ENCODE measurements around the gene ZNF804B.

ZNF804B gene

DNA sequence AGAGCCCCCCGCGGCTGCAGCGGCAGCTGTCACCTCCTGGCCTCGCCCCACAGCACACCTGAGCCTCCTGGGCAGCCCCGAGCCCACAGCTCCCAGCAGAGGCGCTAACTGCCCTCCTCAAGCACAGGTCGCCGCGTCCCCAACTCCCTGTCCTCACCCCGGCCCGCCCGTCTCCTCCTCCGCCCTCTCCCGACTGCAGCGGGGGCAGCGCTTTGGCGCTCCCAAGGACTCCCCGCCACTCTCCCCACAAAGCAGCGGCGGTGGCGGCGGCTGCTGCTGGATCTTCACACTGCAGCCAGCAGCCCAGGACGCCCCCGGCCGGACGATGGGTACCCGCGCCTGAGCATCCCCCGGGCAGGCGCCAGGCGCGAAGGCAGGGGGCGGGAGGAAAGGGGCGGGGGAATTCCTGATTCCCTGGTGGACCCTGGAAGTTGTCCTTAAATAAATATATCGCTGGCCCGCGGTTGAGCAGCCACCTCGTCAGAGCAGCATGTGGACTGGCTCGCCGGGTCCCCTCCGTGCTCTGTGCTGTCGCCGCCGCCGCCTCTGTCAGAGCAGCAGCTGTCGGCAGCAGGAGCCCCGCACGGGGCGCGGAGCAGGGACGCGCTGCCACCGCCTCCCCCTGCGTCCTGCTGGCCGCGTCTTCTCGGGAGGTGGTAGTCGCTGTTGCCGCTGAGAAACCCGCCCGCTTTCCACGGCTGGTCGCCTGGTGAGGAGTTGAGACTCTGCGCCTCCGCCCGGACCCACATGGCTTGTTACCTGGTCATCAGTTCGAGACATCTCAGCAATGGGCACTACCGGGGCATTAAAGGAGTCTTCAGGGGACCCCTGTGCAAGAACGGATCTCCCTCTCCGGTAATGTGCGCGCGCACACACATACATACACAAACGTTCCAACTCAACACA, at the start of gene ZNF804B:
Gene ZNF804B (plus strand): TSS at position 471 of the 906 bp plus-strand sequence. CDS start 277 bp downstream, at position 748.
- no peaks in the 10 kb centered on the region for H3K4me1 ChIP-seq (ENCODE audit: control insufficient read depth, insufficient read depth, low read length)
- H3K27me3 ChIP-seq (ENCODE audit: control insufficient read depth, insufficient read depth, low read length): peaks cover 29% of the 10 kb centered on the region
- H3K9me3 ChIP-seq (ENCODE audit: control insufficient read depth, low read length): no peaks in the 10 kb centered on the region
- no peak within 1 kb of the TSS for H3K4me3 ChIP-seq (ENCODE audit: low read length)
- H3K9ac ChIP-seq (ENCODE audit: low read length): no peak within 1 kb of the TSS
- H3K36me3 ChIP-seq (ENCODE audit: control insufficient read depth, insufficient read depth, low read length): no peaks in the 10 kb centered on the region

DNA sequence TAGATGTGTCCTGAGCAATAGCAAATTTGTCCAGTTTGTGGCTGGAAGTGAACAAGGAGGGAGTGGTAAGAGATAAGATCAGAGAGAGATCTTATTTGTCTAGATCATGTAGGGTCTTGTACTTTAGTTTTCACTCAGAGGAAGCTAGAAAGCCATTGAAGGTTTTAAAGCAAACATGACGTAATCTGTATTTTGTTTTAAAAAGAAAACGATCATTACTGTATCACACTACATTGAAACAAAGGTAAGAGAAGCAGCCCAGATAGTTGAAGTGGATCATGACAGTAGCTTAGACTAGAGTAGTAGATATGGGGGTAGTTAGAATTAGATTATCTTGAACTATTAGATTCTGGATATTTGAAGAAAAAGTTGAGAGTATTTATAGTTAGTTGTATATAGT, 23.6 kb upstream of the ZNF804B start:
- Histone ChIP-seq H3K9me3 (ENCODE audit: control insufficient read depth, low read length) (no peaks in the 10 kb centered on the region), H3K9ac (ENCODE audit: low read length) (no peak overlapping the region), H3K36me3 (ENCODE audit: control insufficient read depth, insufficient read depth, low read length) (no peaks in the 10 kb centered on the region), H3K4me3 (ENCODE audit: low read length) (no peak overlapping the region), H3K4me1 (ENCODE audit: control insufficient read depth, insufficient read depth, low read length) (no peaks in the 10 kb centered on the region), H3K27me3 (ENCODE audit: control insufficient read depth, insufficient read depth, low read length) (no peaks in the 10 kb centered on the region)

- no peaks in the 10 kb centered on the region for H3K9me3 ChIP-seq (ENCODE audit: control insufficient read depth, low read length)
- no peaks in the 10 kb centered on the region for H3K27me3 ChIP-seq (ENCODE audit: control insufficient read depth, insufficient read depth, low read length)
- no peak overlapping the region for H3K4me3 ChIP-seq (ENCODE audit: low read length)
- H3K4me1 ChIP-seq (ENCODE audit: control insufficient read depth, insufficient read depth, low read length): no peaks in the 10 kb centered on the region
- H3K36me3 ChIP-seq (ENCODE audit: control insufficient read depth, insufficient read depth, low read length): no peaks in the 10 kb centered on the region
- H3K9ac ChIP-seq (ENCODE audit: low read length): no peak overlapping the region
These were observed 21.9 kb upstream of the ZNF804B start for GRCh38 chr7:88737632-88738031.

- no peak overlapping the region for H3K9ac ChIP-seq (ENCODE audit: low read length)
These were observed 13.4 kb upstream of the ZNF804B start for GRCh38 chr7:88746126-88746525.

DNA sequence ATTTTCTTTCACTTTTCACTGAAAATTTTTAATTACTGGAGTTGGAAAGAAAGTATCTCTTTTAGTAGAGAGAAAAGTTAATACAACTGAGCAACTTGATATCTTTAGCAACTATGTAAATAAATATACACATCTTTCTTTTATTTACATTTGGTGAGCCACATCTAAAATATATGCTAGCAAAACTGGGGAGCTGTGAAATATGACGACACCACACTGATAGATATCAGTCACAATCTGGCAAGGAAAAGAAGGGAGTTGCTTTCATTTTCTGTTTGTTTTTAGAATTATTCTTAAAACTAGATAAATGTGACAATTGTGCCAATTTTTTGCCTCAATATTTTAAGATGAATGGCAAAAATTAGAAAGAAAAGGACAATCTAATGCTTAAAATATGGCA, 2.7 kb upstream of the ZNF804B start:
- no peak overlapping the region for H3K4me3 ChIP-seq (ENCODE audit: low read length)
- no peaks in the 10 kb centered on the region for H3K36me3 ChIP-seq (ENCODE audit: control insufficient read depth, insufficient read depth, low read length)
- H3K9ac ChIP-seq (ENCODE audit: low read length): no peak overlapping the region
- H3K4me1 ChIP-seq (ENCODE audit: control insufficient read depth, insufficient read depth, low read length): no peaks in the 10 kb centered on the region
- H3K27me3 ChIP-seq (ENCODE audit: control insufficient read depth, insufficient read depth, low read length): peaks cover 29% of the 10 kb centered on the region
- H3K9me3 ChIP-seq (ENCODE audit: control insufficient read depth, low read length): no peaks in the 10 kb centered on the region

More at GRCh38 chr7:88746126-88746525, 13.4 kb upstream of the ZNF804B start:
- H3K4me1 ChIP-seq (ENCODE audit: control insufficient read depth, insufficient read depth, low read length): no peaks in the 10 kb centered on the region
- no peak overlapping the region for H3K4me3 ChIP-seq (ENCODE audit: low read length)
- H3K36me3 ChIP-seq (ENCODE audit: control insufficient read depth, insufficient read depth, low read length): no peaks in the 10 kb centered on the region
- H3K27me3 ChIP-seq (ENCODE audit: control insufficient read depth, insufficient read depth, low read length): no peaks in the 10 kb centered on the region
- H3K9me3 ChIP-seq (ENCODE audit: control insufficient read depth, low read length): no peaks in the 10 kb centered on the region

DNA sequence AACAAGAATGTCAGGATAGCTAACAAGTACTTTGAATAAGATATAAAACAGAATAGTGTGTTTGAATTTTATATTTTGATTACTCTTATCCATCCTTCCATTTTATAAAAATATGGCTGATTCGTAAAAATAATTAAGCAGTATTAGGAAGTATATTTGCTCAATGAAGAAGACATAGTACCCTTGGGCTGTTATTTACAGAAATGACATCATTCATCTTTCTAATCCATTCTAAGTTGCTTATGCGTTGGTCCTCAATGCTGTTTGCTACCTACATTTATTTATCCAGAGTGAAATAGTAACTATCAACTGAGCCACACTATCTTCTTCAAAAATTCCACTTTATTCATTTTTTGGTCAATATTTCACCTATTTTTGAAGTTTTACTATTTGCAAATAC, 2.1 kb upstream of the ZNF804B start:
- no peaks in the 10 kb centered on the region for H3K9me3 ChIP-seq (ENCODE audit: control insufficient read depth, low read length)
- H3K36me3 ChIP-seq (ENCODE audit: control insufficient read depth, insufficient read depth, low read length): no peaks in the 10 kb centered on the region
- H3K27me3 ChIP-seq (ENCODE audit: control insufficient read depth, insufficient read depth, low read length): peaks cover 29% of the 10 kb centered on the region
- H3K9ac ChIP-seq (ENCODE audit: low read length): no peak overlapping the region
- no peak overlapping the region for H3K4me3 ChIP-seq (ENCODE audit: low read length)
- H3K4me1 ChIP-seq (ENCODE audit: control insufficient read depth, insufficient read depth, low read length): no peaks in the 10 kb centered on the region

- H3K9ac ChIP-seq (ENCODE audit: low read length): no peak overlapping the region
- peaks cover 29% of the 10 kb centered on the region for H3K27me3 ChIP-seq (ENCODE audit: control insufficient read depth, insufficient read depth, low read length)
- H3K36me3 ChIP-seq (ENCODE audit: control insufficient read depth, insufficient read depth, low read length): no peaks in the 10 kb centered on the region
- H3K4me1 ChIP-seq (ENCODE audit: control insufficient read depth, insufficient read depth, low read length): no peaks in the 10 kb centered on the region
- H3K4me3 ChIP-seq (ENCODE audit: low read length): no peak overlapping the region
- no peaks in the 10 kb centered on the region for H3K9me3 ChIP-seq (ENCODE audit: control insufficient read depth, low read length)
These were observed 895 bp upstream of the ZNF804B start for GRCh38 chr7:88758381-88759229.

DNA sequence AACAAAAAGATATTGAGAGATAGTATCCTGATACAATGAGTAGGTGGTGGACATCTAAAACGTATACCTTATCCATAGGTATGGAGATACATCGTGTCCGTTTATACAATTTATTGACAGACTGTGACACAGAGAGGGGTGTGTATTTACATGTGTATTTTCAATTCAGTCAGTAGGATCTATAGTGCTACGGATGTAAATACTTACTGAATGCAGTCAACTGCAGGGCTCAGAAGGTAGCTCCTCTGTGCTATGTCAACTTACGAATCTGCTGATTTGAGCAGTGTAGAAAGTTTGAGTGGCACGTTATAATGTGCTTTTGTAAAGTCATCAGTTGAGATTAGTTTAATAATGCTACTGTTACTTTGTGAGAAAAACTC, 626 bp downstream of the ZNF804B start:
- H3K36me3 ChIP-seq (ENCODE audit: control insufficient read depth, insufficient read depth, low read length): no peaks in the 10 kb centered on the region
- no peak overlapping the region for H3K9ac ChIP-seq (ENCODE audit: low read length)
- H3K9me3 ChIP-seq (ENCODE audit: control insufficient read depth, low read length): no peaks in the 10 kb centered on the region
- H3K4me3 ChIP-seq (ENCODE audit: low read length): no peak overlapping the region
- H3K4me1 ChIP-seq (ENCODE audit: control insufficient read depth, insufficient read depth, low read length): no peaks in the 10 kb centered on the region
- peaks cover 29% of the 10 kb centered on the region for H3K27me3 ChIP-seq (ENCODE audit: control insufficient read depth, insufficient read depth, low read length)

GRCh38 chr7:88761779-88762178, 2.3 kb downstream of the ZNF804B start:
- Histone ChIP-seq H3K4me1 (ENCODE audit: control insufficient read depth, insufficient read depth, low read length) (no peaks in the 10 kb centered on the region), H3K4me3 (ENCODE audit: low read length) (no peak overlapping the region), H3K27me3 (ENCODE audit: control insufficient read depth, insufficient read depth, low read length) (peaks cover 29% of the 10 kb centered on the region), H3K9ac (ENCODE audit: low read length) (no peak overlapping the region), H3K9me3 (ENCODE audit: control insufficient read depth, low read length) (no peaks in the 10 kb centered on the region), H3K36me3 (ENCODE audit: control insufficient read depth, insufficient read depth, low read length) (no peaks in the 10 kb centered on the region)

GRCh38 chr7:88771417-88771816, 11.9 kb downstream of the ZNF804B start:
- no peaks in the 10 kb centered on the region for H3K4me1 ChIP-seq (ENCODE audit: control insufficient read depth, insufficient read depth, low read length)
- no peak overlapping the region for H3K9ac ChIP-seq (ENCODE audit: low read length)
- no peak overlapping the region for H3K4me3 ChIP-seq (ENCODE audit: low read length)
- no peaks in the 10 kb centered on the region for H3K36me3 ChIP-seq (ENCODE audit: control insufficient read depth, insufficient read depth, low read length)
- H3K9me3 ChIP-seq (ENCODE audit: control insufficient read depth, low read length): no peaks in the 10 kb centered on the region
- no peaks in the 10 kb centered on the region for H3K27me3 ChIP-seq (ENCODE audit: control insufficient read depth, insufficient read depth, low read length)

GRCh38 chr7:88772776-88773175, 13.3 kb downstream of the ZNF804B start:
- no peak overlapping the region for H3K4me3 ChIP-seq (ENCODE audit: low read length)
- no peak overlapping the region for H3K9ac ChIP-seq (ENCODE audit: low read length)
- no peaks in the 10 kb centered on the region for H3K36me3 ChIP-seq (ENCODE audit: control insufficient read depth, insufficient read depth, low read length)
- H3K4me1 ChIP-seq (ENCODE audit: control insufficient read depth, insufficient read depth, low read length): no peaks in the 10 kb centered on the region
- H3K9me3 ChIP-seq (ENCODE audit: control insufficient read depth, low read length): no peaks in the 10 kb centered on the region
- no peaks in the 10 kb centered on the region for H3K27me3 ChIP-seq (ENCODE audit: control insufficient read depth, insufficient read depth, low read length)

DNA sequence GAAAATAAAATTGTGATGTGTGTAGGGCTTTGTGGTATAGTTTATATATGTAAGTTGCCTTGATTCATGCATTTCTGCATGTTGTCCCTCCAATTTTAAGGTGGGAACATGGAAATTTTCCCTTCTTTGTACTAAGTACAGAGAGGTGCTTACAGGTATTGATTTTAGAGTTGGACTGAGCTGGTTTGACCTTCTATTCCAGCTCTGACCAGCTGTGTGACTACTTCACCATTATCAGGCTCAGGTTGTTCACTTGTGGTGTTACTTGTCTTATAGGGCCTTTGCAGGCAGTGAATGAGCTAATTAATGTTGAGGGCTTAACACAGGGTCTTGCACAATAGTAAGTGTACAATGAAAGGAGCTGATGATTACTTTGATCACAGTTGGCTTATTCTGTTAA, 16.3 kb downstream of the ZNF804B start:
- Histone ChIP-seq H3K4me1 (ENCODE audit: control insufficient read depth, insufficient read depth, low read length) (no peaks in the 10 kb centered on the region), H3K9me3 (ENCODE audit: control insufficient read depth, low read length) (no peaks in the 10 kb centered on the region), H3K9ac (ENCODE audit: low read length) (no peak overlapping the region), H3K36me3 (ENCODE audit: control insufficient read depth, insufficient read depth, low read length) (no peaks in the 10 kb centered on the region), H3K4me3 (ENCODE audit: low read length) (no peak overlapping the region), H3K27me3 (ENCODE audit: control insufficient read depth, insufficient read depth, low read length) (no peaks in the 10 kb centered on the region)

All from mucosa of stomach (tissue), 1 donor.